WI38 (cell line): ENCODE data around the gene TNFAIP8.

ENCODE experiments used
- H3K4me3 ChIP-seq: 2 replicates; pipeline ENCODE4 v1.5.1; 2011; ENCODE audit warnings: low read depth, mild to moderate bottlenecking, control low read depth, low read length
- CTCF ChIP-seq: IDR thresholded peaks from 2 replicates; pipeline ENCODE4 v1.5.1; 2012; ENCODE audit warnings: low read depth, mild to moderate bottlenecking, control low read depth, low read length

TNFAIP8 gene

GRCh38 chr5:119328753-119329602 is 26.8 kb upstream of the TNFAIP8 start:
- H3K4me3 ChIP-seq, result no peak overlapping the region
- no peak for TF ChIP-seq CTCF

- no peak for TF ChIP-seq CTCF
- H3K4me3 ChIP-seq, result no peak overlapping the region
These were observed 26.2 kb upstream of the TNFAIP8 start for GRCh38 chr5:119329666-119330065.

- TF ChIP-seq CTCF, result no peak
- no peak overlapping the region for H3K4me3 ChIP-seq
These were observed 25.2 kb upstream of the TNFAIP8 start for GRCh38 chr5:119330367-119331183.

- no peak for TF ChIP-seq CTCF
- H3K4me3 ChIP-seq, result no peak overlapping the region
These were observed 24.2 kb upstream of the TNFAIP8 start for GRCh38 chr5:119331566-119332095.

GRCh38 chr5:119332208-119332607 is 23.6 kb upstream of the TNFAIP8 start:
- no peak for TF ChIP-seq CTCF
- H3K4me3 ChIP-seq, result no peak overlapping the region

GRCh38 chr5:119332978-119333401 is 22.8 kb upstream of the TNFAIP8 start:
- H3K4me3 ChIP-seq, result no peak overlapping the region
- TF ChIP-seq CTCF, result no peak
